Measurements from ENCODE around the gene DLEC1. TPM values are rescaled to one million over a fixed set of nuclear protein-coding genes. Genes with fewer than 3 reads are reported as not detected.

The DLEC1 gene
- total and polyA plus RNA-seq, 11 donors = 0.06 to 1.3 (median 0.16) TPM; not detected in 1

GRCh38 chr3:38006031-38006430 lies 33.0 kb upstream of the DLEC1 start:
- ATAC-seq (no peak), DNase-seq (peak in 2 of 5 donors; percentile 16 to 19)
- 85 to 95% (median 92%) methylated on average over 5 of the region's 5 CpGs for WGBS, 4 donors
- Histone ChIP-seq H3K36me3 (peaks cover 0 to 57% (median 32%) of the 10 kb centered on the region in 9 donors), H3K27ac (peak overlapping the region in 8 of 12 donors; percentile 5 to 86 (median 68)), H3K4me1 (peaks cover 0 to 20% (median 8%) of the 10 kb centered on the region in 12 donors), H3K27me3 (no peaks in the 10 kb centered on the region), H3K4me3 (peak overlapping the region in 4 of 12 donors; percentile 42 to 50 (median 48)), H3K9me3 (no peaks in the 10 kb centered on the region)
- no peak for TF ChIP-seq POLR2A (IDR thresholded peaks at IDR 0.05)
- TF ChIP-seq CTCF (IDR thresholded peaks at IDR 0.05) = no peak
- intact Hi-C loops (cut with DNase I) = loop anchor here in 2 of 10 donors (10.0 kb wide), 3 partner anchors 109 to 469 kb away; no protein-coding TSS in a partner anchor

DNA sequence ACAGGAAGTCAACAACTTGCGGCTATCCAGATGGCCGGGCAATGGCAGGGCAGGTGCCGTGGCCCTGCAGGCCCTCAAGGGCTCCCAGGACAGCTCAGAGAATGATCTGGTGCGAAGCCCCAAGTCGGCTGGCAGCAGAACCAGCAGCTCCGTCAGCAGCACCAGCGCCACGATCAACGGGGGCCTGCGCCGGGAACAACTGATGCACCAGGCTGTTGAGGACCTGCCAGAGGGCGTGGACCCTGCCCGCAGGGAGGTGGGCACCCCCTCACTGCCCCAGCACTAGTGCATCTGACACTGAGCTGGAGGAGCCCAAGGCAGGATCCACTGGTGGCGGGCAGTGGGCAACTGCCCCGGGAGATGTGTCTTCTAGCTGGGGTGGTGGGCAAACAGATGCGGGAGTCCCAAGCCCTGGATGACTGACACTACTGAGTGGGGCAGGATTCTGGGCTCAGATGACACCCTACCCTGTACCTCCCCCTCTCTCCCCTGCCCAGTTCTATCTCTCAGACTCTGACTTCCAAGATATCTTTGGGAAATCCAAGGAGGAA lies 32.5 kb upstream of the DLEC1 start:
- Histone ChIP-seq H3K27ac (peak overlapping the region in 3 of 12 donors; percentile 5 to 83 (median 68)), H3K27me3 (no peaks in the 10 kb centered on the region), H3K4me3 (no peak overlapping the region), H3K36me3 (peaks cover 0 to 58% (median 36%) of the 10 kb centered on the region in 9 donors), H3K9me3 (no peaks in the 10 kb centered on the region), H3K4me1 (peaks cover 0 to 20% (median 8%) of the 10 kb centered on the region in 12 donors)
- DNase-seq = peak in 2 of 5 donors; percentile 26 to 28
- no peak for TF ChIP-seq CTCF (IDR thresholded peaks at IDR 0.05)
- TF ChIP-seq POLR2A (IDR thresholded peaks at IDR 0.05) = no peak
- WGBS, 4 donors = 93 to 94% (median 94%) methylated on average over 15 to 16 of the region's 16 CpGs
- intact Hi-C loops (cut with DNase I) = loop anchor here in 2 of 10 donors (10.0 kb wide), 3 partner anchors 108 to 468 kb away; no protein-coding TSS in a partner anchor
- no peak for ATAC-seq

- peak in 2 of 5 donors; percentile 22 to 37 for DNase-seq
- WGBS, 4 donors = 92 to 100% (median 95%) methylated on average over 6 to 7 of the region's 7 CpGs
Observed at GRCh38 chr3:38007754-38008090, 31.3 kb upstream of the DLEC1 start.

More at GRCh38 chr3:38007754-38008090, 31.3 kb upstream of the DLEC1 start:
- no peak overlapping the region for H3K4me3 ChIP-seq
- intact Hi-C loops (cut with DNase I) = loop anchor here in 2 of 10 donors (10.0 kb wide), 3 partner anchors 107 to 467 kb away; no protein-coding TSS in a partner anchor
- peaks cover 0 to 20% (median 8%) of the 10 kb centered on the region in 12 donors for H3K4me1 ChIP-seq
- ATAC-seq = no peak
- peaks cover 0 to 59% (median 37%) of the 10 kb centered on the region in 9 donors for H3K36me3 ChIP-seq
- TF ChIP-seq CTCF (IDR thresholded peaks at IDR 0.05) (no peak), POLR2A (IDR thresholded peaks at IDR 0.05) (no peak)
- no peak overlapping the region for H3K27ac ChIP-seq
- no peaks in the 10 kb centered on the region for H3K9me3 ChIP-seq
- no peaks in the 10 kb centered on the region for H3K27me3 ChIP-seq
